Measurements from ENCODE around the gene CNTNAP2.
"Not testable (repeated sequence)": the region's sequence is repeated elsewhere in the genome, so short reads cannot be mapped to it uniquely, and the experiment has no call there.

The CNTNAP2 gene

GRCh38 chr7:148296994-148297644 lies 2180.5 kb downstream of the CNTNAP2 start:
- no peak for DNase-seq

- not testable (repeated sequence) for DNase-seq
These were observed 2182.2 kb downstream of the CNTNAP2 start for GRCh38 chr7:148298768-148299167.

GRCh38 chr7:148299350-148300276 lies 2183.0 kb downstream of the CNTNAP2 start:
- DNase-seq = no peak

- not testable (repeated sequence) for DNase-seq
These were observed 2185.8 kb downstream of the CNTNAP2 start for GRCh38 chr7:148302436-148302835.

GRCh38 chr7:148303295-148304082 lies 2186.9 kb downstream of the CNTNAP2 start:
- DNase-seq = no peak

GRCh38 chr7:148304083-148304335 lies 2187.4 kb downstream of the CNTNAP2 start:
- no peak for DNase-seq

GRCh38 chr7:148304456-148304855 lies 2187.9 kb downstream of the CNTNAP2 start:
- no peak for DNase-seq

- no peak for DNase-seq
These were observed 2190.2 kb downstream of the CNTNAP2 start for GRCh38 chr7:148306759-148307158.

- no peak for DNase-seq
These were observed 2201.7 kb downstream of the CNTNAP2 start for GRCh38 chr7:148318102-148318811.

- DNase-seq = no peak
These were observed 2202.2 kb downstream of the CNTNAP2 start for GRCh38 chr7:148318838-148319237.

- DNase-seq = no peak
These were observed 2202.8 kb downstream of the CNTNAP2 start for GRCh38 chr7:148319316-148319808.

GRCh38 chr7:148325208-148325607 lies 2208.6 kb downstream of the CNTNAP2 start:
- no peak for DNase-seq

- no peak for DNase-seq
These were observed 2210.8 kb downstream of the CNTNAP2 start for GRCh38 chr7:148327379-148327778.

GRCh38 chr7:148328906-148329305 lies 2212.3 kb downstream of the CNTNAP2 start:
- no peak for DNase-seq

- no peak for DNase-seq
These were observed 2213.7 kb downstream of the CNTNAP2 start for GRCh38 chr7:148330124-148330818.

- no peak for DNase-seq
These were observed 2214.2 kb downstream of the CNTNAP2 start for GRCh38 chr7:148330822-148331221.

GRCh38 chr7:148331456-148331855 lies 2214.9 kb downstream of the CNTNAP2 start:
- not testable (repeated sequence) for DNase-seq

- DNase-seq = no peak
These were observed 2215.9 kb downstream of the CNTNAP2 start for GRCh38 chr7:148332191-148333186.

- DNase-seq = no peak
These were observed 2217.9 kb downstream of the CNTNAP2 start for GRCh38 chr7:148334441-148334956.

- DNase-seq = no peak
These were observed 2218.5 kb downstream of the CNTNAP2 start for GRCh38 chr7:148334959-148335577.
